Keratinocyte (primary cell): ENCODE measurements around the gene TMEM186. TPM values are rescaled to one million over a fixed set of nuclear protein-coding genes. Genes with fewer than 3 reads are reported as not detected.

Experiments
- DNase-seq: peaks from one replicate; pipeline ENCODE4 v3.0.0-alpha.2; 2011; ENCODE audit warnings: low read depth, missing footprints, low spot score
- FAIRE-seq: peaks from 2 replicates; lab custom pipeline; 2011; peaks lifted over from hg19 to GRCh38; lab: Jason Lieb, UNC
- H2AFZ ChIP-seq: 2 replicates; pipeline ENCODE4 v1.6.0; 2012; ENCODE audit warnings: low read length, control low read depth, inconsistent platforms; ENCODE audit not compliant: control insufficient read depth
- H3K27ac ChIP-seq: 2 replicates; pipeline ENCODE4 v1.5.1; 2011; ENCODE audit warnings: low read length; ENCODE audit not compliant: control insufficient read depth, insufficient read depth
- H3K27me3 ChIP-seq: 3 replicates; pipeline ENCODE4 v1.6.0; 2011; ENCODE audit warnings: low read length; ENCODE audit not compliant: control insufficient read depth, insufficient read depth; ENCODE audit errors: extremely low read depth
- H3K36me3 ChIP-seq, 2 experiments: 2 replicates in 1 of 2; 3 replicates in 1 of 2; pipeline ENCODE4 v1.5.1; 2011; ENCODE audit warnings: low read length in 2 of 2, mild to moderate bottlenecking in 1 of 2; ENCODE audit not compliant: control insufficient read depth in 2 of 2, insufficient read depth in 2 of 2; ENCODE audit errors: extremely low read depth in 1 of 2
- H3K4me1 ChIP-seq: 3 replicates; pipeline ENCODE4 v1.5.1; 2011; ENCODE audit warnings: low read length; ENCODE audit not compliant: control insufficient read depth, insufficient read depth; ENCODE audit errors: extremely low read depth
- H3K4me2 ChIP-seq: 3 replicates; pipeline ENCODE4 v1.6.0; 2011; ENCODE audit warnings: low read depth, low read length; ENCODE audit not compliant: control insufficient read depth, insufficient read depth; ENCODE audit errors: extremely low read depth
- H3K4me3 ChIP-seq, 3 experiments: fragments of 200-600 bp in 1 of 3; sonication (generic) in 1 of 3; 2 replicates in 2 of 3; 3 replicates in 1 of 3; pipeline ENCODE4 v1.5.1; 2011 to 2016; ENCODE audit warnings: low read length in 3 of 3, mild to moderate bottlenecking in 3 of 3, control low read depth in 2 of 3, inconsistent platforms in 1 of 3, low read depth in 1 of 3, mixed read lengths in 1 of 3, mixed run types in 1 of 3, moderate library complexity in 1 of 3; ENCODE audit not compliant: control insufficient read depth in 2 of 3, insufficient read depth in 2 of 3; ENCODE audit errors: extremely low read depth in 1 of 3
- H3K79me2 ChIP-seq: 2 replicates; pipeline ENCODE4 v1.6.0; 2012; ENCODE audit warnings: low read length; ENCODE audit not compliant: control insufficient read depth, insufficient read depth
- H3K9ac ChIP-seq: 3 replicates; pipeline ENCODE4 v1.6.0; 2011; ENCODE audit warnings: low read length; ENCODE audit not compliant: control insufficient read depth, insufficient read depth; ENCODE audit errors: extremely low read depth
- H3K9me1 ChIP-seq: 3 replicates; pipeline ENCODE4 v1.6.0; 2011; ENCODE audit warnings: low read length; ENCODE audit not compliant: control insufficient read depth, insufficient read depth; ENCODE audit errors: extremely low read depth
- H3K9me3 ChIP-seq: 2 replicates; pipeline ENCODE4 v1.5.1; 2012; ENCODE audit warnings: low read depth, low read length; ENCODE audit not compliant: control insufficient read depth
- H4K20me1 ChIP-seq: 3 replicates; pipeline ENCODE4 v1.6.0; 2011; ENCODE audit warnings: low read length; ENCODE audit not compliant: control insufficient read depth, insufficient read depth; ENCODE audit errors: extremely low read depth
- CTCF ChIP-seq, 3 experiments: IDR thresholded peaks in 1 of 3; conservative IDR thresholded peaks in 1 of 3; optimal IDR thresholded peaks in 1 of 3; 2 replicates in 2 of 3; 3 replicates in 1 of 3; pipeline versions ENCODE3 to v1.5.1; 2011; ENCODE audit warnings: low read length in 3 of 3, mild to moderate bottlenecking in 3 of 3, moderate library complexity in 2 of 3, control low read depth in 1 of 3, inconsistent platforms in 1 of 3; ENCODE audit not compliant: insufficient read depth in 2 of 3; ENCODE audit errors: extremely low read depth in 1 of 3
- EZH2 ChIP-seq: IDR thresholded peaks from one replicate; pipeline ENCODE4 v1.6.1; 2012; ENCODE audit warnings: inconsistent platforms, mild to moderate bottlenecking, low read length, moderate library complexity
- dilution Hi-C: fragments of 300-500 bp; cut with MboI; formaldehyde crosslinking; loops from one replicate; pipeline ENCODE4 v1.7.0; 2020; ENCODE audit warnings: low sequenced_read_pairs; ENCODE audit not compliant: extremely low pct_ligation_motif_present
- polyA plus RNA-seq, 5 experiments: library from polyadenylated mRNA; depleted of rRNA in 3 of 5; stranded (reverse) in 3 of 5; stranded (forward) in 1 of 5; unstranded in 1 of 5; fragments of >200 nt; gene quantifications; 1 replicate in 1 of 5; 2 replicates in 3 of 5; 3 replicates in 1 of 5; pipeline versions ENCODE4 v1.2.1 to v1.2.3, GENCODE V29; 2011 to 2012; ENCODE audit warnings: missing spikeins in 2 of 5, low read depth in 1 of 5, low replicate concordance in 1 of 5

The TMEM186 gene
- polyA plus RNA-seq, 1 donor (not counting 4 experiments of a cell fraction or from before 2014, with no cell fraction given) = 8.1 TPM

- no peak for TF ChIP-seq EZH2
- no peak for FAIRE-seq
- H3K4me1 ChIP-seq = no peaks in the 10 kb centered on the region
- H2AFZ ChIP-seq = no peak overlapping the region
- no peak overlapping the region for H3K27ac ChIP-seq
- H3K27me3 ChIP-seq = no peaks in the 10 kb centered on the region
- H3K9me3 ChIP-seq = no peaks in the 10 kb centered on the region
- H3K36me3 ChIP-seq = peaks cover 32 to 50% of the 10 kb centered on the region in 2 experiments
- no peak overlapping the region for H3K9ac ChIP-seq
- DNase-seq = no peak
- H3K4me2 ChIP-seq = no peak overlapping the region
- no peaks in the 10 kb centered on the region for H3K9me1 ChIP-seq
- H3K79me2 ChIP-seq = peaks cover 8% of the 10 kb centered on the region
- dilution Hi-C loops = no loop called here
- no peaks in the 10 kb centered on the region for H4K20me1 ChIP-seq
- no peak overlapping the region for H3K4me3 ChIP-seq
These were observed 21.2 kb upstream of the TMEM186 start for GRCh38 chr16:8818504-8819270.

GRCh38 chr16:8816967-8817655, 19.7 kb upstream of the TMEM186 start:
- no peaks in the 10 kb centered on the region for H4K20me1 ChIP-seq
- no peaks in the 10 kb centered on the region for H3K9me3 ChIP-seq
- TF ChIP-seq EZH2 (no peak), CTCF (optimal IDR thresholded peaks at IDR 0.05 in 1 of 3, IDR thresholded peaks at IDR 0.05 in 1 of 3, conservative IDR thresholded peaks at IDR 0.05 in 1 of 3; ENCODE audit: extremely low read depth in 1 of 3, insufficient read depth in 2 of 3, low read length in 3 of 3) (no peak)
- H3K27me3 ChIP-seq = no peaks in the 10 kb centered on the region
- H3K4me1 ChIP-seq = no peaks in the 10 kb centered on the region
- FAIRE-seq = no peak
- H3K4me3 ChIP-seq = no peak overlapping the region
- H3K79me2 ChIP-seq = peaks cover 8% of the 10 kb centered on the region
- DNase-seq = no peak
- H3K4me2 ChIP-seq = no peak overlapping the region
- H3K27ac ChIP-seq = no peak overlapping the region
- no peak overlapping the region for H2AFZ ChIP-seq
- H3K9ac ChIP-seq = no peak overlapping the region
- peaks cover 38 to 64% of the 10 kb centered on the region in 2 experiments for H3K36me3 ChIP-seq
- dilution Hi-C loops = no loop called here
- no peaks in the 10 kb centered on the region for H3K9me1 ChIP-seq
